Type B pancreatic cell (in vitro differentiated cells): ENCODE results near the gene RGS17. TPM values are rescaled to one million over a fixed set of nuclear protein-coding genes. Genes with fewer than 3 reads are reported as not detected.
"Not testable (repeated sequence)": the region's sequence is repeated elsewhere in the genome, so short reads cannot be mapped to it uniquely, and the experiment has no call there.

Source experiments
- DNase-seq: peaks from one replicate; pipeline ENCODE4 v3.0.0; 2021; ENCODE audit warnings: mixed read lengths; ENCODE audit not compliant: unreplicated experiment; ENCODE audit errors: extremely low spot score
- H3K27ac Mint-ChIP-seq: 2 replicates; pipeline ENCODE4 v1.8.0; 2021; ENCODE audit warnings: mild to moderate bottlenecking, mixed read lengths
- H3K27me3 Mint-ChIP-seq: 2 replicates; pipeline ENCODE4 v1.8.0; 2021; ENCODE audit warnings: mixed read lengths
- H3K36me3 Mint-ChIP-seq: 2 replicates; pipeline ENCODE4 v1.8.0; 2021; ENCODE audit warnings: mixed read lengths
- H3K4me1 Mint-ChIP-seq: one replicate; pipeline ENCODE4 v1.8.0; 2021; ENCODE audit warnings: mixed read lengths; ENCODE audit not compliant: unreplicated experiment
- H3K4me3 Mint-ChIP-seq: 2 replicates; pipeline ENCODE4 v1.8.0; 2021; ENCODE audit warnings: mild to moderate bottlenecking, mixed read lengths
- H3K9me3 Mint-ChIP-seq: 2 replicates; pipeline ENCODE4 v1.8.0; 2021; ENCODE audit warnings: mixed read lengths
- total RNA-seq: library from RNA; stranded (reverse); gene quantifications from 2 replicates; pipeline ENCODE4 v1.2.1, GENCODE V29; 2021; ENCODE audit warnings: low replicate concordance
- TF ChIP-seq, protein P1 (sequence below): fragments of 200-600 bp; sonication (generic); conservative IDR thresholded peaks from 2 replicates; pipeline ENCODE4 v1.5.0; 2021; ENCODE audit warnings: antibody characterized with exemption, mild to moderate bottlenecking

RGS17 gene
- total RNA-seq, 1 donor from 2014 or later: 3.7 TPM

DNA sequence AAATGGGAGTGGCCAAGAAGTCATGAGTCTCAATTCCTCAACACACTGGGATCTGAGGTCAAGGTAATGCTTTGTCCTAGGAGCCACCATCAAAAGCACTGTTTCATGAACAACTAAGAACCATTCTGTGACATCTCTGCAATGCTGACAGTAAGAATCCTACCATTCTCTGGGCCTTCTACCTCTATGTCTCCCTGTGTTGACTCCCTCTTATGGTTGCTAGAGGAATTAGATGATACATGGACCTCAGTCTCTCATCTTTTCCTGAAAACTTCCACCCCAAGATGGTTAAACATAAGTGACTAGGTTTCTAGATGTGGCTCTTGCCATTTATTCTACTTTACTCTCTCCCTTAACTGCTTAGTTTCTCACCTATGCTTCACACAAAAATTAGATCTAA, 137.7 kb downstream of the RGS17 start:
- no peak for DNase-seq
- Mint-ChIP-seq H3K4me1 (no peaks in the 10 kb centered on the region), H3K9me3 (no peaks in the 10 kb centered on the region), H3K27me3 (no peaks in the 10 kb centered on the region), H3K4me3 (no peak overlapping the region), H3K36me3 (peaks cover 25% of the 10 kb centered on the region), H3K27ac (no peak overlapping the region)
- TF ChIP-seq, protein P1, sequence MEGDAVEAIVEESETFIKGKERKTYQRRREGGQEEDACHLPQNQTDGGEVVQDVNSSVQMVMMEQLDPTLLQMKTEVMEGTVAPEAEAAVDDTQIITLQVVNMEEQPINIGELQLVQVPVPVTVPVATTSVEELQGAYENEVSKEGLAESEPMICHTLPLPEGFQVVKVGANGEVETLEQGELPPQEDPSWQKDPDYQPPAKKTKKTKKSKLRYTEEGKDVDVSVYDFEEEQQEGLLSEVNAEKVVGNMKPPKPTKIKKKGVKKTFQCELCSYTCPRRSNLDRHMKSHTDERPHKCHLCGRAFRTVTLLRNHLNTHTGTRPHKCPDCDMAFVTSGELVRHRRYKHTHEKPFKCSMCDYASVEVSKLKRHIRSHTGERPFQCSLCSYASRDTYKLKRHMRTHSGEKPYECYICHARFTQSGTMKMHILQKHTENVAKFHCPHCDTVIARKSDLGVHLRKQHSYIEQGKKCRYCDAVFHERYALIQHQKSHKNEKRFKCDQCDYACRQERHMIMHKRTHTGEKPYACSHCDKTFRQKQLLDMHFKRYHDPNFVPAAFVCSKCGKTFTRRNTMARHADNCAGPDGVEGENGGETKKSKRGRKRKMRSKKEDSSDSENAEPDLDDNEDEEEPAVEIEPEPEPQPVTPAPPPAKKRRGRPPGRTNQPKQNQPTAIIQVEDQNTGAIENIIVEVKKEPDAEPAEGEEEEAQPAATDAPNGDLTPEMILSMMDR: peak; percentile 41

DNA sequence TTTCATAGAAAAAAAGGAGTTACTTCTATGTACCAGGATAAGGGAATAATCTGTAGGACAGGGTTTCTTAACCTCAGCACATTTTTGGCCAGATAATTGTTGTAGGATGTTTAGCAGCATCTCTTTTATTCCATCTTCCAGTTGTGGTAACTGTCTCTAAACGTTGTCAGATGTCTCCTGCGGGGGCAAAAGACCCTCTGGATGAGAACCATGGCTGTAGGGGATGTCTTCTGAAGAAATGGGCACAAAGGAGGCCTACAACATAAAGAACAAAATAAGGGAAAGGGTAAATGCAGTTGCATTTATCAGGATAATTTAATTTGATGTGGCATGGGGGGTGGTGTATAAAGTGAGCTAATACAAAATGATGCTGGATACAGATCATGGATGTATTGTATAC, 144.1 kb downstream of the RGS17 start:
- TF ChIP-seq, protein P1: no peak
- Mint-ChIP-seq H3K9me3 (no peaks in the 10 kb centered on the region), H3K36me3 (peaks cover 17% of the 10 kb centered on the region), H3K4me3 (no peak overlapping the region), H3K27me3 (no peaks in the 10 kb centered on the region), H3K4me1 (peaks cover 13% of the 10 kb centered on the region), H3K27ac (no peak overlapping the region)
- DNase-seq: no peak

DNA sequence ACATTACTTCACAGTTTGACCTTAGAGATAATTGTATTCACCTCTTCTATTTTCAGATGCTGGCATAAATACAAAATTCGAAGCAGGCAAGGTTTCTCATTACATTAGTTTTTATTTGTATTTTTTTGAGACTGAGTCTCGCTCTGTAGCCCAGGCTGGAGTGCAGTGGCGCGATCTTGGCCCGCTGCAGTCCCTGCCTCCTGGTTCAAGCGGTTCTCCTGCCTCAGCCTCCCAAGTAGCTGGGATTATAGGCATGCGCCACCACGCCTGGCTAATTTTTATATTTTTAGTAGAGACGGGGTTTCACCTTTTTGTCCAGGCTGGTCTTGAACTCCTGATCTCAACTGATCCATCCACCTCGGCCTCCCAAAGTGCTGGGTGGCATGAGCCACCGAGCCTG, 145.8 kb downstream of the RGS17 start:
- peaks cover 14% of the 10 kb centered on the region for H3K36me3 Mint-ChIP-seq
- not testable (repeated sequence) for DNase-seq, H3K9me3 Mint-ChIP-seq, H3K27ac Mint-ChIP-seq, H3K27me3 Mint-ChIP-seq
- peaks cover 22% of the 10 kb centered on the region for H3K4me1 Mint-ChIP-seq
- peak overlapping the region; percentile 72 for H3K4me3 Mint-ChIP-seq

DNA sequence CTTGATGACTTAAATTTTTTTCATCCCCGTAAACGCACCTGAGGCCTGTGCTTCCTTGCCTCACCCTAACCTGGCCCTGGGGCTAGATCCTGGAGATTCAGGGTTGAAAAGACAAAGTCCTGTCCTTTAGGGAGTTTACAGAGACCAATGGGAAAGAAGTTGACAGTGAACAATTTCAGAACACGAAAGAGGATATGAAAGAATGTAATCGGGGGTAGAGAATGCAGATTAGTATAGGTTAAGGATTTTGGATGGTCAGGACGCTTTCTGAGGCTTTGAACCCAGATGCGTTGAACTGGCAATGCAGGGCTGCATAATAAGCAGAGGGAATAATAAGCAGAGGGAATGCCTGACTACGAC, 146.6 kb downstream of the RGS17 start:
- Mint-ChIP-seq H3K9me3 (no peaks in the 10 kb centered on the region), H3K27me3 (no peaks in the 10 kb centered on the region), H3K27ac (peak overlapping the region; percentile 96), H3K4me3 (peak overlapping the region; percentile 100), H3K4me1 (peaks cover 26% of the 10 kb centered on the region), H3K36me3 (peaks cover 14% of the 10 kb centered on the region)
- DNase-seq: no peak
- TF ChIP-seq, protein P1: no peak

DNA sequence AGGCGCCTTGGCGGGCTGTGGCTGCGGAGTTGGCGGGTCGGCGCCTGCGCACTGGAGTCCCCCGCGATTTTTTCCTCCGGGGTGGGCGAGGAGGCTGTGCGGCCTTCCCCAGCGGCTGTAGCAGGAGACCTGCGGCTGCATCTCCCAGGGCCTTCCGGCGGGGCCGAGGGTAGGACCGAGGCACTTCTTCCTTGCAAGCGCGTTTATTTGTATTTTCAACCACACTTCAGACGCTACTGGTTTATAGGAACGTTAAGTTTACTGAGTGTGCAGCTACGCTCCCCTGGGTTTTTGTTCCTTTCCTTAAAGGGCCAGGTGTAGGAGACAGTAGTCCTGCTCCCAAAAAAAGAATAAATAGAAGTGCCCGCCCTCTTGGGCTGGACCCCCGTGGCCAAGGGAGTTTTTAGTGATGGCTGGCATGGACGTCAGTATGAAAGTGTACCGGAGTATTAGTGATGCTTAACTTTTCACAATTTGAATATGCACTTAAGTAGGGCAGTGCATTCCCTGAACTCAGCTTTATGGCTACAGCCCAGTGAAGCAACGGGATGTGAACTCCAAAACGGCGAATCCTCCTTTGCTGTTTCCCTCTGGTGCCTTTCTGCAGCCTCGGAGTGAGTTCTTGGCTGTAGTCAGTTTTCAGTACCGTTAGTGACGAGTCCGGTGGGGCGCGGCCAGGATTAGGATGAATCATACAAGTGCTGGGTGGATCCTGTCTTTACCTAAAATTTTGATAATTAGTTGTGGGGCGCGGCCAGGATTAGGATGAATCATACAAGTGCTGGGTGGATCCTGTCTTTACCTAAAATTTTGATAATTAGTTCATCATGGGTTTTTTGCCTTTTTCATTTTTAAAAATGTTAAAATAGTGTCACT, 147.2 kb downstream of the RGS17 start:
- DNase-seq: peak; percentile 98
- TF ChIP-seq, protein P1: no peak
- Mint-ChIP-seq H3K36me3 (peaks cover 14% of the 10 kb centered on the region), H3K4me1 (peaks cover 26% of the 10 kb centered on the region), H3K4me3 (peak overlapping the region; percentile 100), H3K9me3 (no peaks in the 10 kb centered on the region), H3K27ac (peak overlapping the region; percentile 96), H3K27me3 (no peaks in the 10 kb centered on the region)

DNA sequence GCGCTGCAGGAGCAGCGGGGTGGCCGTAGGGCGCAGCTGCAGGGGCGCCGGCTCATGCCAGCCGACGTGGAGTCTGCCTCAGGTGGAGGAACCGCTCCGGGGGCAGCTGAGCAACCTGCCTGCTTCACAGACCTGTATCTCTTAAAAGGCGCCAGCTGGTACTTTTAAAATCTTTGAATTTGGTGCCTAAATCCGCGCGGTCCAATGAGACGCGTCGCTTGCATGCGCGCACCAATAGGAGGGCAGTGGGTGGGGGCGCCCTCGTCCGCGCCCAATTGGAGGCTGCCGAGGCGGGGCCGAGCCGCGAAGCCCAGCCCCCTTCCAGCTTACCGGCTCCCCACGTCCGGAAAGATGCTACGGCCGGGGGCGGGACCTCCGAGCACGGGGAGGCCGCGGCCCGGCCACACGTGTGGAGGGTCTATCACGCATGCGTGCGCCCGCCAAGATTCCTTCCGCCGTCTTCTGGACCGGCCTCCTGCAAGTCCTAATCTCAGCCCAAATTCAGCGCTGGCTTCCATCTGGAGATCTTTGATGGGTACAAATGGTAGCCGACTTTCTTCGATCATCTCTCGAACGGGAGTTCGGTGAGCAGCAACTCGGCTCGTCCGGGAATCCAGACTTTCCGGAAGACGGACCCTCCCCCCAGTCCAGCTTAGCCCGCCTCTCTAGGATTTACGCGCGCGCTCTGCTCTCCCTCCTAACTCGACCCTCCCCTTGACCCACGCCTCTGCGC, 148.0 kb downstream of the RGS17 start, which contains the start of gene FBXO5:
Gene FBXO5, minus strand, starts transcription at position 138 of the 733 bp plus-strand sequence. Its CDS starts 82 bp downstream, at position 56.
- H3K9me3 Mint-ChIP-seq: no peaks in the 10 kb centered on the region
- peak; percentile 97 for DNase-seq
- H3K27ac Mint-ChIP-seq: peak within 1 kb of the TSS; percentile 96
- peaks cover 14% of the 10 kb centered on the region for H3K36me3 Mint-ChIP-seq
- peaks cover 26% of the 10 kb centered on the region for H3K4me1 Mint-ChIP-seq
- H3K4me3 Mint-ChIP-seq: peak within 1 kb of the TSS; percentile 100
- TF ChIP-seq, protein P1: no peak
- H3K27me3 Mint-ChIP-seq: no peaks in the 10 kb centered on the region
